Ishikawa (cell line): Measurements from ENCODE around the gene KLHL7.

ENCODE experiments used
- CEBPB ChIP-seq: IDR thresholded peaks from 2 replicates; pipeline ENCODE4 v1.6.1; 2012
- CREB1 ChIP-seq: IDR thresholded peaks from 2 replicates; pipeline ENCODE4 v1.6.1; 2012; ENCODE audit warnings: low read depth
- EGR1 ChIP-seq: IDR thresholded peaks from 2 replicates; pipeline ENCODE4 v1.6.1; 2012
- EP300 ChIP-seq: IDR thresholded peaks from 2 replicates; pipeline ENCODE4 v1.6.1; 2012; ENCODE audit warnings: borderline replicate concordance
- FOXM1 ChIP-seq: IDR thresholded peaks from 2 replicates; pipeline ENCODE4 v1.6.1; 2012; ENCODE audit warnings: low read depth, borderline replicate concordance
- NFIC ChIP-seq: IDR thresholded peaks from 2 replicates; pipeline ENCODE4 v1.6.1; 2012
- RAD21 ChIP-seq: IDR thresholded peaks from 2 replicates; pipeline ENCODE4 v1.6.1; 2012; ENCODE audit warnings: low read depth
- REST ChIP-seq: IDR thresholded peaks from 2 replicates; pipeline ENCODE4 v1.6.1; 2012; ENCODE audit warnings: low read depth, mild to moderate bottlenecking
- TAF1 ChIP-seq: IDR thresholded peaks from 2 replicates; pipeline ENCODE4 v1.6.1; 2012; ENCODE audit warnings: low read depth, mild to moderate bottlenecking
- TCF12 ChIP-seq: IDR thresholded peaks from 2 replicates; pipeline ENCODE4 v1.6.1; 2012; ENCODE audit warnings: low read depth
- TEAD4 ChIP-seq: IDR thresholded peaks from 2 replicates; pipeline ENCODE4 v1.6.1; 2012
- USF1 ChIP-seq: IDR thresholded peaks from 2 replicates; pipeline ENCODE4 v1.6.1; 2012
- YY1 ChIP-seq: IDR thresholded peaks from 2 replicates; pipeline ENCODE4 v1.6.1; 2012; ENCODE audit warnings: low read depth
- ZBTB7A ChIP-seq: IDR thresholded peaks from 2 replicates; pipeline ENCODE4 v1.6.1; 2012; ENCODE audit warnings: low read depth
- TF ChIP-seq, protein P1 (sequence below): IDR thresholded peaks from 2 replicates; pipeline ENCODE4 v1.6.1; 2012

The KLHL7 gene

DNA sequence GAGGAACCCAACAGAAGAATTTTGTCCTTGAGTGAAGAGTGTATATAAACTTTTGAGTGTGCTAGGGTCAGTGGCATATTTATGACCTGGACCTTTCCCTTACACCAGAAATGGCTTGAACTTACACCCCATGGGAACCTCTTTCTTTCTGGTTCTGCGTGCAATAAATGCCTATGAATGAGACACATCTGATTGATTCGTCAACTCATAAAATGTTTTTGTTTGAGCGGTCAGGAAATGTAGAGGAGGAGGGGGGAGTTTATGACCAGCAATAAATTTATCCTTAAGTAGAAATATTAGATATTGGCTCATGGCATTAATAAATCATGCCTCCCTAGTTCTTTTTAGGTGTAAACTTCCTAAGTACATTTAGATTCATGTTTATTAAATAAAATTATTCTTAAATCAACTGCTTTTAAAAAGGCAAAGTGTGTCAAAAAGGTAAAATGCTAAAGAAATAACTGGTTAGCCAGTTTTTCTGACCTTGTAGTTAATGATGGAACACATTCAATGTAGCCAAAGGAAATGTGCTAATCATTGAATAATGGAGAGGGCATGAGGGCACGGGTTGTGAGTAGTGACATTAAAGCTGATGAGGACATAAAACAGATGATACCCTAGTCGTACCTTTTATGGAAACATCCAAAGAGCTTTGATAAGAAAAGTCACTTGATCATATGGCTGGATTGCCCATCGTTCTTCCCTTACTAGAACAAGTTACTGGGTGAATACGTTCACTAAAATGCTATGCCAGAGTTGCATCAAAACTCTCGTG lies 62.7 kb downstream of the KLHL7 start:
- TF ChIP-seq EGR1: no peak
- no peak for TF ChIP-seq USF1
- TF ChIP-seq EP300: no peak
- no peak for TF ChIP-seq TAF1
- TF ChIP-seq, protein P1, sequence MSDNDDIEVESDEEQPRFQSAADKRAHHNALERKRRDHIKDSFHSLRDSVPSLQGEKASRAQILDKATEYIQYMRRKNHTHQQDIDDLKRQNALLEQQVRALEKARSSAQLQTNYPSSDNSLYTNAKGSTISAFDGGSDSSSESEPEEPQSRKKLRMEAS: no peak
- TF ChIP-seq TEAD4: no peak
- no peak for TF ChIP-seq FOXM1
- no peak for TF ChIP-seq NFIC
- TF ChIP-seq CEBPB: no peak

GRCh38 chr7:23175938-23176337 lies 70.4 kb downstream of the KLHL7 start:
- TF ChIP-seq EGR1: no peak
- TF ChIP-seq CEBPB: peak; percentile 18; the same call in 1 of the 2 replicates

DNA sequence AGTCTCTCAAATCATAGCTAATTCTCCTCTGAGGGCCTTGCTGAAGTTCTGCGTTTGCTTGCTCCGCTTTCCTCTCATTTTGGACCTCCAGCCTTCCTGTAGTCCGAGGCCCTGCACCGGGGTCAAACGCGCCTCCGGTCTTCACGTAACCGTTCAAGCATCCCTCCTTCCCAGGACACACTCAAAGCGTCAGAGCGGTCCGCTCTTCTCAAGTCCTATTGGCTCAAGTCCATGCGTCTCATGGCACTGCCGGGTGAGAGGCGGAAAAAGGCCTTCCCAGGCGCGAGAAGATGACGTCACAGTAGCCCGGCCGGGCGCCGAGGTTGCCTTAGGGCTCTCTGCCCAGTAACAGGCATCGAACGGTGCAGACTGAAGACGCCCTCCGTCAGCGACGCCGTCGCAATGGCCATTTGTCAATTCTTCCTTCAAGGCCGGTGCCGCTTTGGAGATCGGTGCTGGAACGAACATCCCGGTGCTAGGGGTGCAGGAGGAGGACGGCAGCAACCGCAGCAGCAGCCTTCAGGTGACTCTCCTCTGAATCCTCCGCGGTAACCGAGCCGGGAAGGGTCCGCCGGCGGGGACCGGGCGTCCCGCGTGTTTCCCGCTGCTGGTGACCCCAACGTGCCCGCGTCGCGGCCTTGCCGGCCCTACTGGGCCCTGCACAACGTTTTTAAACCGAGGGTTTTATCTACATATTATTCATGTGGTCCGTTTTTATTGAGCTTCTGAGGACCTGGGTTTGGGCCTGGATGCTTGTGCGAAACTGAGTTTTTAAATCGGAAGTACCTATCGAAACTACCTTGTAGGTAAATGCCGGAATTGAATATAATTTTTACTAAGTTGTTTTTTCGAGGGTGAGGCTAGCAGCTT lies 76.3 kb downstream of the KLHL7 start, which contains the start of gene NUP42:
Gene NUP42 (plus strand): TSS at position 365 of the 870 bp plus-strand sequence. CDS start 38 bp downstream, at position 403.
- peak; percentile 78; the same call in 1 of the 2 replicates for TF ChIP-seq TAF1
- peak; percentile 46 for TF ChIP-seq USF1
- TF ChIP-seq CEBPB: no peak
- no peak for TF ChIP-seq REST
- TF ChIP-seq, protein P1: peak; percentile 85
- TF ChIP-seq YY1: peak; percentile 60
- TF ChIP-seq NFIC: peak; percentile 84
- peak; percentile 95 for TF ChIP-seq CREB1
- TF ChIP-seq EP300: no peak
- TF ChIP-seq EGR1: no peak
- no peak for TF ChIP-seq RAD21
- TF ChIP-seq ZBTB7A: 0 out of 2 replicates have a peak, but pooled peaks have one; percentile 43
- peak; percentile 49; the same call in 1 of the 2 replicates for TF ChIP-seq FOXM1
- TF ChIP-seq TEAD4: peak; percentile 25; the same call in 1 of the 2 replicates
- TF ChIP-seq TCF12: peak; percentile 54; the same call in 1 of the 2 replicates

DNA sequence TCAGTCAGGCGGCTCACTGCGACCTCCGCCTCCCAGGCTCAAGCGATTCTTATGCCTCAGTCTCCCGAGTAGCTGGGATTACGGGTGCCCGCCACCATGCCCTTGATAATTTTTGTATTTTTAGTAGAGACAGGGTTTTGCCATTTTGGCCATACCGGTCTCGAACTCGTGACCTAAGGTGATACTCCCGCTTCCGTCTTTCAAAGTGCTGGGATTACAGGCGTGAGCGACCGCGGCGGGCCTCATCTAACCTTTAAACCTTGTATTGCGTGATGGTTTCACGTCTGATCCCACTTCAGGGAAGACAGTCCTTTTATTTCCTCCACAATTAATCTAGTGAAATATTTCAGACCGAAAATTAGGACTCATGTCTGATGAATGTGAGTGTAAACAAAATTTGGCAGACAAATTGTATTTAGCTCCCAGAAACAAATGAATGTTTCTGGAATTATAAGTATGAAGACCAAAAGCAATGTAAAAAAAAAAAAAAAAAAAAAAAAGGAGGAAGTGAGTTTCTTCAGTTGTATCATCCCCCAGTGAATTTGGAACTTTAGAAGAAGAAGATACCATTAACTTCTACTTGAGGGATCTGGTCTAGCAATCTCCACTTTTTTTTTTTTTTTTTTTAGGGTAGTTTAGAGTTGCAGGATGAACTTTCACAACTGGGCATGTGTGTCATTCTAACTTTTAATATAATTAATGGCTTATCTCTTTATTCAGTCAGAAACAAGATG lies 77.9 kb downstream of the KLHL7 start:
- no peak for TF ChIP-seq TEAD4
- TF ChIP-seq REST: no peak
- TF ChIP-seq, protein P1: no peak
- no peak for TF ChIP-seq ZBTB7A
- no peak for TF ChIP-seq CEBPB
- TF ChIP-seq RAD21: no peak
- TF ChIP-seq FOXM1: no peak
- TF ChIP-seq YY1: no peak
- no peak for TF ChIP-seq TAF1
- no peak for TF ChIP-seq CREB1
- TF ChIP-seq EP300: no peak
- no peak for TF ChIP-seq USF1

GRCh38 chr7:23184291-23184690 lies 78.7 kb downstream of the KLHL7 start:
- TF ChIP-seq EGR1 (no peak), CREB1 (no peak), YY1 (no peak), REST (no peak), EP300 (no peak), CEBPB (no peak), TAF1 (no peak), USF1 (no peak), TEAD4 (no peak), FOXM1 (no peak), ZBTB7A (no peak), TCF12 (no peak), NFIC (no peak), RAD21 (no peak)
- TF ChIP-seq, protein P1: no peak
